SK-N-SH treated with all-trans-retinoic acid at 6 μM for 48 hours (cell line): Measurements from ENCODE around the gene PRR18.
A peak's percentile ranks its signal among the peaks of the same experiment; 100 is the strongest.

Experiments
- ATAC-seq: fragments of 200-7000 bp; cut with Tn5 transposase; 3 replicates; pipeline ENCODE4 v1.9.1; 2020; ENCODE audit warnings: mild to moderate bottlenecking, moderate library complexity
- ARNTL ChIP-seq: fragments of 450-650 bp; formaldehyde crosslinking; IDR thresholded peaks from 2 replicates; pipeline ENCODE4 v1.5.0; 2020; ENCODE audit warnings: low read depth, mild to moderate bottlenecking, moderate library complexity, borderline replicate concordance
- BACH2 ChIP-seq: fragments of 250-450 bp; sonication (Bioruptor Pico); IDR thresholded peaks from 2 replicates; pipeline ENCODE4 v1.9.0; 2021; ENCODE audit warnings: mild to moderate bottlenecking, borderline replicate concordance
- CREB5 ChIP-seq: fragments of 250-450 bp; sonication (Bioruptor Pico); IDR thresholded peaks from 2 replicates; pipeline ENCODE4 v1.5.1; 2020; ENCODE audit warnings: low read depth, mild to moderate bottlenecking, moderate library complexity
- CSDC2 ChIP-seq: fragments of 250-450 bp; sonication (Bioruptor Pico); IDR thresholded peaks from 2 replicates; pipeline ENCODE4 v1.5.0; 2020; ENCODE audit warnings: mild to moderate bottlenecking, moderate library complexity
- ESRRG ChIP-seq: fragments of 250-450 bp; sonication (Bioruptor Pico); IDR thresholded peaks from 2 replicates; pipeline ENCODE4 v1.6.1; 2021; ENCODE audit warnings: mild to moderate bottlenecking
- GLIS3 ChIP-seq: fragments of 250-450 bp; sonication (Bioruptor Pico); IDR thresholded peaks from 2 replicates; pipeline ENCODE4 v1.5.0; 2020; ENCODE audit warnings: mild to moderate bottlenecking, moderate library complexity
- ISL1 ChIP-seq: fragments of 250-450 bp; sonication (Bioruptor Pico); IDR thresholded peaks from 2 replicates; pipeline ENCODE4 v2.1.2; 2022; ENCODE audit warnings: mild to moderate bottlenecking, moderate library complexity
- OSR1 ChIP-seq: fragments of 250-450 bp; sonication (Bioruptor Pico); IDR thresholded peaks from 2 replicates; pipeline ENCODE4 v1.8.0; 2022; ENCODE audit warnings: moderate library complexity, mild to moderate bottlenecking, inconsistent platforms
- PATZ1 ChIP-seq: fragments of 250-450 bp; sonication (Bioruptor Pico); IDR thresholded peaks from 2 replicates; pipeline ENCODE4 v1.8.0; 2020; ENCODE audit warnings: mild to moderate bottlenecking, moderate library complexity, borderline replicate concordance
- POU6F1 ChIP-seq: fragments of 250-450 bp; sonication (Bioruptor Pico); IDR thresholded peaks from 2 replicates; pipeline ENCODE4 v1.8.0; 2021; ENCODE audit warnings: low read depth, mild to moderate bottlenecking, moderate library complexity, borderline replicate concordance
- PPARA ChIP-seq: fragments of 250-450 bp; sonication (Bioruptor Pico); IDR thresholded peaks from 2 replicates; pipeline ENCODE4 v1.5.0; 2020; ENCODE audit warnings: mild to moderate bottlenecking, borderline replicate concordance
- RARB ChIP-seq: fragments of 250-450 bp; sonication (Bioruptor Pico); IDR thresholded peaks from 2 replicates; pipeline ENCODE4 v1.8.0; 2021; ENCODE audit warnings: mild to moderate bottlenecking, moderate library complexity
- SNAI2 ChIP-seq: fragments of 250-450 bp; sonication (Bioruptor Pico); IDR thresholded peaks from 2 replicates; pipeline ENCODE4 v1.5.0; 2020; ENCODE audit warnings: mild to moderate bottlenecking, moderate library complexity
- TCF4 ChIP-seq: fragments of 250-450 bp; sonication (Bioruptor Pico); IDR thresholded peaks from 2 replicates; pipeline ENCODE4 v1.8.0; 2021; ENCODE audit warnings: mild to moderate bottlenecking, moderate library complexity, borderline replicate concordance
- ZC3H10 ChIP-seq: fragments of 250-450 bp; sonication (Bioruptor Pico); IDR thresholded peaks from 2 replicates; pipeline ENCODE4 v1.5.1; 2021; ENCODE audit warnings: mild to moderate bottlenecking, moderate library complexity
- ZFP3 ChIP-seq: fragments of 250-450 bp; sonication (Bioruptor Pico); IDR thresholded peaks from 2 replicates; pipeline ENCODE4 v1.5.0; 2020; ENCODE audit warnings: mild to moderate bottlenecking, moderate library complexity
- ZFP30 ChIP-seq: fragments of 450-650 bp; formaldehyde crosslinking; IDR thresholded peaks from 2 replicates; pipeline ENCODE4 v1.5.0; 2022; ENCODE audit warnings: mild to moderate bottlenecking, moderate library complexity
- ZNF565 ChIP-seq: fragments of 450-650 bp; formaldehyde crosslinking; conservative IDR thresholded peaks from 2 replicates; pipeline ENCODE4 v1.5.0; 2020; ENCODE audit warnings: low read depth, mild to moderate bottlenecking, moderate library complexity
- ZNF70 ChIP-seq: fragments of 450-650 bp; formaldehyde crosslinking; IDR thresholded peaks from 2 replicates; pipeline ENCODE4 v1.5.0; 2020; ENCODE audit warnings: mild to moderate bottlenecking, moderate library complexity
- ZNF8 ChIP-seq: fragments of 450-650 bp; formaldehyde crosslinking; IDR thresholded peaks from 2 replicates; pipeline ENCODE4 v1.5.0; 2020; ENCODE audit warnings: mild to moderate bottlenecking, moderate library complexity
- TF ChIP-seq, protein P1 (sequence below): fragments of 250-450 bp; sonication (Bioruptor Pico); IDR thresholded peaks from 2 replicates; pipeline ENCODE4 v1.5.1; 2021; ENCODE audit warnings: mild to moderate bottlenecking, moderate library complexity
- TF ChIP-seq, protein P2 (sequence below): fragments of 250-450 bp; sonication (Bioruptor Pico); IDR thresholded peaks from 2 replicates; pipeline ENCODE4 v1.5.0; 2020; ENCODE audit warnings: mild to moderate bottlenecking, moderate library complexity

Gene PRR18

DNA sequence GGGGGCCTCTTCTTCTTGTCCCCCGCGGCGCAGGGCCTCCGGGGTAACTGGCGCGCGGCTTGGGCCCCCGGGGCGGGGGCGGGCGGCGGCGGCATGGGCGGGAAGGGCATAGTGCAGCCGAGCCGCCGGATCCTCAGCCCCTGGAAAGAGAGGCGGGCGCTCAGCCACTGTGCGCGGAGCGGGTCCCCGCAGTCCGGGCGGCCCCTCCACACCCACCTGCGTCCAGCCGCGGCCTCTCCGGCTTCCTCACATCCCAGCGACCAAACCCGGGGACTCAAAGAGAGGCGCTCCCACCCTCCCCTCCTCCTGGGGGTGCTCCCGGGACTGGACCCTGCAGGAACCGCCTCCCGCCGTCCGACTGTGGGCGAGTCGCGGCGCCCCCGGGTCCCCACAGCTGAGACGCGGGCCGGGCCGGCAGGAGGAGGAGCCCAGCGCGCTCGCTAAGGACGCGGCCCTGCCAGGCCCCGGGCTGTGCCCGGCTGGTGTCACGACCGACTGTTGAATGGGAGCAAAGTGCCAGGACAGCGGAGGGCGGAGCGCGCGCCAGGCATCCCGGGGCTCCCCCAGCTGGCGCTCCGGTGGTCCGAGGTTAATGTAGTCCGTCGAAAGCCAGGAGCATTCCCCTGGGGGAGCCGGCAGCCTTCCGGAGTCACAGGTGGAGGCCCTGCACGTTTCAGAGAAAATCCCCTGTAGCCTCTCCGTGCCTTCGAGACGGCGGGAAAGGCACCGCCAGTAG, at the start of gene PRR18:
Gene PRR18 (minus strand): TSS at position 360 of the 736 bp plus-strand sequence. CDS start 250 bp downstream, at position 110.
- TF ChIP-seq CSDC2 (CRISPR knock-in tag), result no peak
- no peak for TF ChIP-seq ZC3H10 (CRISPR knock-in tag)
- TF ChIP-seq, protein P1, sequence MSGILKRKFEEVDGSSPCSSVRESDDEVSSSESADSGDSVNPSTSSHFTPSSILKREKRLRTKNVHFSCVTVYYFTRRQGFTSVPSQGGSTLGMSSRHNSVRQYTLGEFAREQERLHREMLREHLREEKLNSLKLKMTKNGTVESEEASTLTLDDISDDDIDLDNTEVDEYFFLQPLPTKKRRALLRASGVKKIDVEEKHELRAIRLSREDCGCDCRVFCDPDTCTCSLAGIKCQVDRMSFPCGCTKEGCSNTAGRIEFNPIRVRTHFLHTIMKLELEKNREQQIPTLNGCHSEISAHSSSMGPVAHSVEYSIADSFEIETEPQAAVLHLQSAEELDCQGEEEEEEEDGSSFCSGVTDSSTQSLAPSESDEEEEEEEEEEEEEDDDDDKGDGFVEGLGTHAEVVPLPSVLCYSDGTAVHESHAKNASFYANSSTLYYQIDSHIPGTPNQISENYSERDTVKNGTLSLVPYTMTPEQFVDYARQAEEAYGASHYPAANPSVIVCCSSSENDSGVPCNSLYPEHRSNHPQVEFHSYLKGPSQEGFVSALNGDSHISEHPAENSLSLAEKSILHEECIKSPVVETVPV (CRISPR knock-in tag), result no peak
- TF ChIP-seq BACH2 (CRISPR knock-in tag), result no peak
- TF ChIP-seq GLIS3 (CRISPR knock-in tag), result no peak
- no peak for TF ChIP-seq ZNF8
- TF ChIP-seq ZFP30 (CRISPR knock-in tag), result no peak
- TF ChIP-seq ISL1 (CRISPR knock-in tag), result no peak
- TF ChIP-seq PPARA (CRISPR knock-in tag), result no peak
- TF ChIP-seq, protein P2, sequence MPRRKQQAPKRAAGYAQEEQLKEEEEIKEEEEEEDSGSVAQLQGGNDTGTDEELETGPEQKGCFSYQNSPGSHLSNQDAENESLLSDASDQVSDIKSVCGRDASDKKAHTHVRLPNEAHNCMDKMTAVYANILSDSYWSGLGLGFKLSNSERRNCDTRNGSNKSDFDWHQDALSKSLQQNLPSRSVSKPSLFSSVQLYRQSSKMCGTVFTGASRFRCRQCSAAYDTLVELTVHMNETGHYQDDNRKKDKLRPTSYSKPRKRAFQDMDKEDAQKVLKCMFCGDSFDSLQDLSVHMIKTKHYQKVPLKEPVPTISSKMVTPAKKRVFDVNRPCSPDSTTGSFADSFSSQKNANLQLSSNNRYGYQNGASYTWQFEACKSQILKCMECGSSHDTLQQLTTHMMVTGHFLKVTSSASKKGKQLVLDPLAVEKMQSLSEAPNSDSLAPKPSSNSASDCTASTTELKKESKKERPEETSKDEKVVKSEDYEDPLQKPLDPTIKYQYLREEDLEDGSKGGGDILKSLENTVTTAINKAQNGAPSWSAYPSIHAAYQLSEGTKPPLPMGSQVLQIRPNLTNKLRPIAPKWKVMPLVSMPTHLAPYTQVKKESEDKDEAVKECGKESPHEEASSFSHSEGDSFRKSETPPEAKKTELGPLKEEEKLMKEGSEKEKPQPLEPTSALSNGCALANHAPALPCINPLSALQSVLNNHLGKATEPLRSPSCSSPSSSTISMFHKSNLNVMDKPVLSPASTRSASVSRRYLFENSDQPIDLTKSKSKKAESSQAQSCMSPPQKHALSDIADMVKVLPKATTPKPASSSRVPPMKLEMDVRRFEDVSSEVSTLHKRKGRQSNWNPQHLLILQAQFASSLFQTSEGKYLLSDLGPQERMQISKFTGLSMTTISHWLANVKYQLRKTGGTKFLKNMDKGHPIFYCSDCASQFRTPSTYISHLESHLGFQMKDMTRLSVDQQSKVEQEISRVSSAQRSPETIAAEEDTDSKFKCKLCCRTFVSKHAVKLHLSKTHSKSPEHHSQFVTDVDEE (CRISPR knock-in tag), result no peak
- ATAC-seq, result peak; percentile 61

DNA sequence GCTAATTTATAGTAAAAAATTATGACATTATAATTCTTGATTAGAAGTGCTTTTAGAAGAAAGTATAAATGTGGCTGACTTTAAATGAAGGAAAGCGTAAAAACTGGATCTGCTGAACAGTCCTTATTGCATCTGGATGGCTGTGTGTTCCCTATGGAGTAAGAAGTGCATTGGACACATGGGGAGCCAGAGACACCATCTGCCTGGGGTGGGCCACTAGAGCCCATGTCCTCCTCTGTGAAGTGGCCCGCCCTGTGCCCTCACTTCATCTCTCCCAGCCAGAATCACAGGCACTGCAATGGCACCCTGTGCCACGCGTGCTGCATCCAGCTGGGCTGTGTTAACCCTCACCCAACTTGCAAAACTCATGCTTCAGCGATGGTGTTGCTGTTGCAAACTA, 47.4 kb upstream of the PRR18 start:
- TF ChIP-seq OSR1 (CRISPR knock-in tag) (no peak), GLIS3 (CRISPR knock-in tag) (no peak), TCF4 (CRISPR knock-in tag) (no peak), CREB5 (CRISPR knock-in tag) (no peak), PATZ1 (CRISPR knock-in tag) (no peak), BACH2 (CRISPR knock-in tag) (no peak), PPARA (CRISPR knock-in tag) (no peak), ZFP30 (CRISPR knock-in tag) (no peak), ZNF8 (no peak), ARNTL (CRISPR knock-in tag) (no peak), RARB (CRISPR knock-in tag) (no peak), ZC3H10 (CRISPR knock-in tag) (no peak), ZFP3 (CRISPR knock-in tag) (no peak), ESRRG (CRISPR knock-in tag) (no peak), ZNF70 (CRISPR knock-in tag) (no peak), POU6F1 (no peak), ZNF565 (no peak)
- no peak for ATAC-seq

- no peak for ATAC-seq
- TF ChIP-seq PPARA (CRISPR knock-in tag) (no peak), POU6F1 (no peak), SNAI2 (CRISPR knock-in tag) (no peak), CREB5 (CRISPR knock-in tag) (no peak), RARB (CRISPR knock-in tag) (no peak), CSDC2 (CRISPR knock-in tag) (no peak), ZNF70 (CRISPR knock-in tag) (no peak)
These were observed 46.8 kb upstream of the PRR18 start for GRCh38 chr6:166354965-166355364.
